Fibroblast of lung (primary cell): ENCODE results near the gene FAM131A. TPM values are rescaled to one million over a fixed set of nuclear protein-coding genes. Genes with fewer than 3 reads are reported as not detected.

Experiments used
- DNase-seq, 2 donors: peaks; one replicate each; pipeline versions ENCODE4 v3.0.0 to v3.0.0-alpha.2; 2010; ENCODE audit warnings: low read depth in 2 of 2
- H2AFZ ChIP-seq: 2 replicates; pipeline ENCODE4 v1.5.1; 2012; ENCODE audit warnings: low read length, control low read depth, inconsistent platforms
- H3K27ac ChIP-seq: 2 replicates; pipeline ENCODE4 v1.5.1; 2011; ENCODE audit warnings: low read length, control low read depth; ENCODE audit not compliant: insufficient read depth
- H3K27me3 ChIP-seq: 2 replicates; pipeline ENCODE4 v1.5.1; 2011; ENCODE audit warnings: mild to moderate bottlenecking, low read length; ENCODE audit not compliant: control insufficient read depth, insufficient read depth
- H3K36me3 ChIP-seq: 2 replicates; pipeline ENCODE4 v1.5.1; 2011; ENCODE audit warnings: low read length; ENCODE audit not compliant: control insufficient read depth, insufficient read depth
- H3K4me1 ChIP-seq: 2 replicates; pipeline ENCODE4 v1.5.1; 2011; ENCODE audit warnings: low read length; ENCODE audit not compliant: control insufficient read depth, insufficient read depth; ENCODE audit errors: extremely low read depth
- H3K4me2 ChIP-seq: 2 replicates; pipeline ENCODE4 v1.5.1; 2011; ENCODE audit warnings: low read length, control low read depth; ENCODE audit not compliant: insufficient read depth; ENCODE audit errors: extremely low read depth
- H3K4me3 ChIP-seq, 4 experiments: fragments of 200-600 bp in 1 of 4; sonication (generic) in 1 of 4; replicated peaks in 1 of 4; 2 replicates each; pipeline ENCODE4 v1.5.1; 2011 to 2016; ENCODE audit warnings: low read length in 4 of 4, low read depth in 3 of 4, mild to moderate bottlenecking in 3 of 4, control low read depth in 2 of 4, inconsistent platforms in 1 of 4, mixed read lengths in 1 of 4; ENCODE audit not compliant: insufficient read depth in 1 of 4; ENCODE audit errors: control extremely low read depth in 1 of 4
- H3K79me2 ChIP-seq: 2 replicates; pipeline ENCODE4 v1.5.1; 2012; ENCODE audit warnings: mild to moderate bottlenecking, low read length, inconsistent platforms; ENCODE audit not compliant: control insufficient read depth, insufficient read depth
- H3K9ac ChIP-seq: 2 replicates; pipeline ENCODE4 v1.5.1; 2011; ENCODE audit warnings: mild to moderate bottlenecking, low read length, control low read depth; ENCODE audit not compliant: insufficient read depth
- H3K9me3 ChIP-seq: 2 replicates; pipeline ENCODE4 v1.5.1; 2012; ENCODE audit warnings: low read depth, low read length; ENCODE audit not compliant: control insufficient read depth, insufficient read depth
- H4K20me1 ChIP-seq: 2 replicates; pipeline ENCODE4 v1.5.1; 2011; ENCODE audit warnings: low read length; ENCODE audit not compliant: control insufficient read depth, insufficient read depth; ENCODE audit errors: extremely low read depth
- EZH2 ChIP-seq: IDR thresholded peaks from 2 replicates; pipeline ENCODE4 v1.5.1; 2012; ENCODE audit warnings: low read length, control low read depth, mild to moderate bottlenecking; ENCODE audit errors: missing control alignments
- polyA plus RNA-seq, 2 donors: library from polyadenylated mRNA; depleted of rRNA in 1 of 2; stranded (reverse) in 1 of 2; unstranded in 1 of 2; fragments of >200 nt; gene quantifications; 2 replicates each; pipeline ENCODE4 v1.2.1, GENCODE V29; 2011 to 2012; ENCODE audit warnings: missing spikeins in 1 of 2
- total RNA-seq: library from RNA; depleted of rRNA; stranded (reverse); fragments of >200 nt; gene quantifications from 2 replicates; pipeline ENCODE4 v1.2.1, GENCODE V29; 2014
- TF ChIP-seq, protein P1 (sequence below), 2 donors: IDR thresholded peaks in 1 of 2; conservative IDR thresholded peaks in 1 of 2; 1 replicate in 1 of 2; 2 replicates in 1 of 2; pipeline ENCODE4 v1.5.1; 2011 to 2012; ENCODE audit warnings: low read length in 2 of 2, control low read depth in 1 of 2, inconsistent platforms in 1 of 2, low read depth in 1 of 2, mild to moderate bottlenecking in 1 of 2

Gene FAM131A
- total and polyA plus RNA-seq, 2 donors (not counting 1 experiment from before 2014, with no cell fraction given): 9.3 to 22.3 TPM

DNA sequence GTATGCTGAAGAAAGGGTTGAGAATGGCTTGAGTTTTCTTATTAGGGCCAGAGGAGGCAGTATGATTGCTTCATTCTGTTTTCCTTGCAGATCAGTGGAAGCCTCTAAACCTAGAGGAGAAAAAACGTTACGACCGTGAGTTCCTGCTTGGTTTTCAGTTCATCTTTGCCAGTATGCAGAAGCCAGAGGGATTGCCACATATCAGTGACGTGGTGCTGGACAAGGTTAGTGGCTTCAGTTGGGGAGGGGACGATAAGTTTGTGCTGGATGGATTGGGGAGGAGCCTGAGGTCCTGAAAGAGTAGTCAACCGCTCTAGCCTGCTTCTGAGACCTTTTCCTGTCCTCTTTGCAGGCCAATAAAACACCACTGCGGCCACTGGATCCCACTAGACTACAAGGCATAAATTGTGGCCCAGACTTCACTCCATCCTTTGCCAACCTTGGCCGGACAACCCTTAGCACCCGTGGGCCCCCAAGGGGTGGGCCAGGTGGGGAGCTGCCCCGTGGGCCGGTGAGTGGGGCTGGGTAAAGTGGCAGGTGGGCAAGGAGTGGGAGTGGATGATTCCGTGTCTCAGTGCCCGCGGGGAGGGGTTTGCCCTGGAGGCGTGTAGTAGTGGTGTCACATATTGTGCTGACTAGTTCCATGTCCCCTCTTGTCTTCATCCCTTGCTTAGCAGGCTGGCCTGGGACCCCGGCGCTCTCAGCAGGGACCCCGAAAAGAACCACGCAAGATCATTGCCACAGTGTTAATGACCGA lies 14.5 kb upstream of the FAM131A start:
- TF ChIP-seq, protein P1, sequence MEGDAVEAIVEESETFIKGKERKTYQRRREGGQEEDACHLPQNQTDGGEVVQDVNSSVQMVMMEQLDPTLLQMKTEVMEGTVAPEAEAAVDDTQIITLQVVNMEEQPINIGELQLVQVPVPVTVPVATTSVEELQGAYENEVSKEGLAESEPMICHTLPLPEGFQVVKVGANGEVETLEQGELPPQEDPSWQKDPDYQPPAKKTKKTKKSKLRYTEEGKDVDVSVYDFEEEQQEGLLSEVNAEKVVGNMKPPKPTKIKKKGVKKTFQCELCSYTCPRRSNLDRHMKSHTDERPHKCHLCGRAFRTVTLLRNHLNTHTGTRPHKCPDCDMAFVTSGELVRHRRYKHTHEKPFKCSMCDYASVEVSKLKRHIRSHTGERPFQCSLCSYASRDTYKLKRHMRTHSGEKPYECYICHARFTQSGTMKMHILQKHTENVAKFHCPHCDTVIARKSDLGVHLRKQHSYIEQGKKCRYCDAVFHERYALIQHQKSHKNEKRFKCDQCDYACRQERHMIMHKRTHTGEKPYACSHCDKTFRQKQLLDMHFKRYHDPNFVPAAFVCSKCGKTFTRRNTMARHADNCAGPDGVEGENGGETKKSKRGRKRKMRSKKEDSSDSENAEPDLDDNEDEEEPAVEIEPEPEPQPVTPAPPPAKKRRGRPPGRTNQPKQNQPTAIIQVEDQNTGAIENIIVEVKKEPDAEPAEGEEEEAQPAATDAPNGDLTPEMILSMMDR (conservative IDR thresholded peaks at IDR 0.05 in 1 of 2, IDR thresholded peaks at IDR 0.05 in 1 of 2; ENCODE audit: low read depth in 1 of 2, low read length in 2 of 2): no peak
- TF ChIP-seq EZH2: no peak
- H3K4me1 ChIP-seq: peaks cover 18% of the 10 kb centered on the region
- no peak overlapping the region for H3K27ac ChIP-seq
- no peaks in the 10 kb centered on the region for H4K20me1 ChIP-seq
- H3K9ac ChIP-seq: no peak overlapping the region
- H3K36me3 ChIP-seq: peaks cover 64% of the 10 kb centered on the region
- H3K4me3 ChIP-seq: no peak overlapping the region
- no peak overlapping the region for H3K4me2 ChIP-seq
- peaks cover 84% of the 10 kb centered on the region for H3K79me2 ChIP-seq
- DNase-seq: no peak
- no peaks in the 10 kb centered on the region for H3K9me3 ChIP-seq
- H2AFZ ChIP-seq: no peak overlapping the region
- no peaks in the 10 kb centered on the region for H3K27me3 ChIP-seq

DNA sequence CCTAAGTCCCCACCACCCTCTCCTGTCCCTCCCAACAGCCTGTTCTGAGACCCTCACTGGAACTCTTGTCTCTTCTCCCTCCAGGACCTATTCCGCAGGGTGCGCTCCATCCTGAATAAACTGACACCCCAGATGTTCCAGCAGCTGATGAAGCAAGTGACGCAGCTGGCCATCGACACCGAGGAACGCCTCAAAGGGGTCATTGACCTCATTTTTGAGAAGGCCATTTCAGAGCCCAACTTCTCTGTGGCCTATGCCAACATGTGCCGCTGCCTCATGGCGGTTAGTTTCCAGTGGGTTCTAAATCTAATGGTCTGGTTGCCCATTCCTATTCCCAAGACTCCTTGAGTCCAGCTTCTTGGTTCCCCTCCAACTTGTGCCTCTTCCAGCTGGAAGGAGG lies 13.7 kb upstream of the FAM131A start:
- Histone ChIP-seq H3K9me3 (no peaks in the 10 kb centered on the region), H3K4me2 (no peak overlapping the region), H3K4me1 (peaks cover 18% of the 10 kb centered on the region), H3K9ac (no peak overlapping the region), H4K20me1 (no peaks in the 10 kb centered on the region), H2AFZ (no peak overlapping the region), H3K79me2 (peaks cover 78% of the 10 kb centered on the region), H3K4me3 (no peak overlapping the region), H3K27me3 (no peaks in the 10 kb centered on the region), H3K36me3 (peaks cover 68% of the 10 kb centered on the region), H3K27ac (no peak overlapping the region)
- TF ChIP-seq, protein P1 (conservative IDR thresholded peaks at IDR 0.05 in 1 of 2, IDR thresholded peaks at IDR 0.05 in 1 of 2; ENCODE audit: low read depth in 1 of 2, low read length in 2 of 2): no peak
- TF ChIP-seq EZH2: no peak
- no peak for DNase-seq

DNA sequence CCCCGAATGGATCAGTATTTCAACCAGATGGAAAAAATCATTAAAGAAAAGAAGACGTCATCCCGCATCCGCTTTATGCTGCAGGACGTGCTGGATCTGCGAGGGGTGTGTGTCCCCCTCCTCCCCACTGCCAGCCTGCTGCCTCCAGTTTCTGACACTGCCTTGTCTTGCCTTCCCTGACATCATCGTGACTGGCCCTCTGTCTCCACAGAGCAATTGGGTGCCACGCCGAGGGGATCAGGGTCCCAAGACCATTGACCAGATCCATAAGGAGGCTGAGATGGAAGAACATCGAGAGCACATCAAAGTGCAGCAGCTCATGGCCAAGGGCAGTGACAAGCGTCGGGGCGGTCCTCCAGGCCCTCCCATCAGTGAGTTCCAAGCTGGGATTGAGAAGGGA lies 12.1 kb upstream of the FAM131A start:
- no peak overlapping the region for H3K9ac ChIP-seq
- no peaks in the 10 kb centered on the region for H4K20me1 ChIP-seq
- H3K4me2 ChIP-seq: no peak overlapping the region
- H3K4me1 ChIP-seq: peaks cover 6% of the 10 kb centered on the region
- TF ChIP-seq EZH2: no peak
- TF ChIP-seq, protein P1 (conservative IDR thresholded peaks at IDR 0.05 in 1 of 2, IDR thresholded peaks at IDR 0.05 in 1 of 2; ENCODE audit: low read depth in 1 of 2, low read length in 2 of 2): no peak
- H3K79me2 ChIP-seq: peaks cover 68% of the 10 kb centered on the region
- H3K4me3 ChIP-seq: no peak overlapping the region
- no peaks in the 10 kb centered on the region for H3K9me3 ChIP-seq
- H3K36me3 ChIP-seq: peaks cover 70% of the 10 kb centered on the region
- no peak overlapping the region for H2AFZ ChIP-seq
- DNase-seq: no peak
- no peaks in the 10 kb centered on the region for H3K27me3 ChIP-seq
- H3K27ac ChIP-seq: no peak overlapping the region
